Heart left ventricle (tissue), 16 donors: ENCODE results near the gene FRRS1. TPM values are rescaled to one million over a fixed set of nuclear protein-coding genes. Genes with fewer than 3 reads are reported as not detected.

Experiments
- ATAC-seq, 4 donors: fragments of 200-7000 bp; cut with Tn5 transposase; one replicate each; pipeline ENCODE4 v1.9.1; 2020 to 2022; ENCODE audit warnings: moderate library complexity in 4 of 4, mild to moderate bottlenecking in 3 of 4, moderate number of reproducible peaks in 1 of 4
- DNase-seq, 5 donors: peaks; one replicate each; pipeline ENCODE4 v3.0.0-alpha.2; 2020
- H3K27ac ChIP-seq, 12 donors: fragments of 200-600 bp; sonication (generic) in 4 of 12; one replicate each; pipeline versions ENCODE4 v1.5.0 to v1.8.0; 2016 to 2022; ENCODE audit warnings: mild to moderate bottlenecking in 2 of 12
- H3K27me3 ChIP-seq, 9 donors: fragments of 200-600 bp; sonication (generic) in 2 of 9; one replicate each; pipeline versions ENCODE4 v1.5.1 to v1.8.0; 2016 to 2022; ENCODE audit warnings: mild to moderate bottlenecking in 3 of 9
- H3K36me3 ChIP-seq, 9 donors: fragments of 200-600 bp; sonication (generic) in 2 of 9; one replicate each; pipeline versions ENCODE4 v1.5.0 to v1.8.0; 2018 to 2022; ENCODE audit warnings: mild to moderate bottlenecking in 2 of 9
- H3K4me1 ChIP-seq, 12 donors: fragments of 200-600 bp; sonication (generic) in 4 of 12; one replicate each; pipeline versions ENCODE4 v1.5.0 to v1.8.0; 2016 to 2022; ENCODE audit warnings: mild to moderate bottlenecking in 3 of 12
- H3K4me3 ChIP-seq, 12 donors: fragments of 200-600 bp; sonication (generic) in 4 of 12; one replicate each; pipeline versions ENCODE4 v1.5.0 to v1.8.0; 2017 to 2022; ENCODE audit warnings: mild to moderate bottlenecking in 9 of 12, moderate library complexity in 4 of 12
- H3K9me3 ChIP-seq, 12 donors: fragments of 200-600 bp; sonication (generic) in 4 of 12; one replicate each; pipeline versions ENCODE4 v1.5.0 to v1.8.0; 2016 to 2022; ENCODE audit warnings: mild to moderate bottlenecking in 1 of 12
- POLR2A ChIP-seq, 2 donors: fragments of 450-650 bp; IDR thresholded peaks; one replicate each; pipeline ENCODE4 v1.6.1; 2017; ENCODE audit warnings: antibody characterized with exemption in 2 of 2, mild to moderate bottlenecking in 2 of 2, moderate library complexity in 2 of 2
- WGBS, 4 donors: extraction: QIAGEN DNeasy Blood & Tissue Kit in 2 of 4; methylation state at CpG; one replicate each; pipeline versions ENCODE4 v1.1.5 to v1.1.7; 2013 to 2018; 5-methylcytosine and 5-hydroxymethylcytosine counted together
- intact Hi-C, 10 donors: fragments of 100-400 bp; cut with DNase I; formaldehyde crosslinking; loops; one replicate each; pipeline versions ENCODE4 v1.11.1 to v1.14.2; 2022
- polyA plus RNA-seq, 2 donors: library from polyadenylated mRNA; stranded (reverse); fragments of 200-250 nt; gene quantifications; one replicate each; pipeline ENCODE4 v1.2.3, GENCODE V29; 2013
- total RNA-seq, 9 donors: library from RNA; depleted of rRNA in 2 of 9; stranded (reverse); fragments of >200 nt in 2 of 9; fragmentation: NEBNext Ultra II Directional in 3 of 9; extraction: Animal tissue kit (Norgen Biotek cat#: 25700) in 3 of 9; gene quantifications; one replicate each; pipeline versions ENCODE4 v1.1.0 to v1.2.4, GENCODE V29; 2016 to 2023
- TF ChIP-seq, protein P1 (sequence below), 12 donors: fragments of 200-600 bp; sonication (generic) in 4 of 12; IDR thresholded peaks; one replicate each; pipeline versions ENCODE4 v1.5.0 to v1.8.0; 2018 to 2022; ENCODE audit warnings: antibody characterized with exemption in 12 of 12, mild to moderate bottlenecking in 5 of 12
- donor health status: ischemic (EF 13 %, LVEDD 7.1; RV severe dilation, severe dysfunction).
- donor health status: healthy with polysubstance abuse.
- donor health status: DM: no; HTN: yes; CAD: no.
- donor health status: DM: no; HTN: no; CAD: no.
- donor health status: ischemic (EF 25% LVEDD 6.9; RV normal size, moderate dysfunction).
- donor health status: ischemic (EF 25% LVEDD 5.7; RV mildly dilated, moderate dysfunction).
- donor health status: healthy.
- donor health status: DM: yes; HTN: yes; CAD: no.
- donor health status: ischemic (EF 35%, LVEDD 5.7; RV mildly dilated, moderate dysfunction).
- donor health status: nonischemic (EF 11% LVEDD 7.7; RV severe dilation, severe dysfunction).
- donor health status: DM: yes; HTN: yes; CAD: no.
- donor health status: PGD.
- donor health status: ischemic (EF 29% LVEDD 5.4; RV normal size, mild dysfunction).
- donor health status: nonischemic (EF 23%, LVEDD 6.1; RV moderate dilation, normal function).

The FRRS1 gene
- total and polyA plus RNA-seq, 11 donors = 0.50 to 9.3 (median 5.4) TPM

DNA sequence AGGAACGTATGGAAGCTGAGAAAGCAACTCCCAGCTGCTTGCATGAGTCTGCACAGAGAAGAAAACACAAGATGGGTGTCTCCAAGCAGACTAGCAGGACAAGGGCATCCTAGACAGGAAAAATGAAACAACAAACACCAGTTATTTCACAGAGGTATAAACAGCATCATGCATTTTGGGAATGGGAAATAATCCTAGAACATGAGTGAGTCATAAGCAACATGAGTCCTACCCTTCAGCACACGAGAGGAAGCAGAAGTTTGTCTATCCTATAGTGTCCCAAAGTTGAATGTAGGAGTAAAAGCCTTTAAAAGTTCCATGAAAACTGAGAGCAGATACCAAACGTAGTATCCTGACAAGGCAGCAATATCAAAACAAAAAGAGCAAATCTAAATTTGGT lies 11.3 kb upstream of the FRRS1 start:
- peaks cover 0 to 10% (median 0%) of the 10 kb centered on the region in 12 donors for H3K4me1 ChIP-seq
- H3K4me3 ChIP-seq = no peak overlapping the region
- H3K27me3 ChIP-seq = peaks cover 0 to 4% (median 0%) of the 10 kb centered on the region in 9 donors
- DNase-seq (no peak), ATAC-seq (no peak)
- intact Hi-C loops = no loop called here
- WGBS, 4 donors = 69 to 77% (median 73%) methylated on average over 3 of the region's 3 CpGs
- no peaks in the 10 kb centered on the region for H3K9me3 ChIP-seq
- TF ChIP-seq, protein P1, sequence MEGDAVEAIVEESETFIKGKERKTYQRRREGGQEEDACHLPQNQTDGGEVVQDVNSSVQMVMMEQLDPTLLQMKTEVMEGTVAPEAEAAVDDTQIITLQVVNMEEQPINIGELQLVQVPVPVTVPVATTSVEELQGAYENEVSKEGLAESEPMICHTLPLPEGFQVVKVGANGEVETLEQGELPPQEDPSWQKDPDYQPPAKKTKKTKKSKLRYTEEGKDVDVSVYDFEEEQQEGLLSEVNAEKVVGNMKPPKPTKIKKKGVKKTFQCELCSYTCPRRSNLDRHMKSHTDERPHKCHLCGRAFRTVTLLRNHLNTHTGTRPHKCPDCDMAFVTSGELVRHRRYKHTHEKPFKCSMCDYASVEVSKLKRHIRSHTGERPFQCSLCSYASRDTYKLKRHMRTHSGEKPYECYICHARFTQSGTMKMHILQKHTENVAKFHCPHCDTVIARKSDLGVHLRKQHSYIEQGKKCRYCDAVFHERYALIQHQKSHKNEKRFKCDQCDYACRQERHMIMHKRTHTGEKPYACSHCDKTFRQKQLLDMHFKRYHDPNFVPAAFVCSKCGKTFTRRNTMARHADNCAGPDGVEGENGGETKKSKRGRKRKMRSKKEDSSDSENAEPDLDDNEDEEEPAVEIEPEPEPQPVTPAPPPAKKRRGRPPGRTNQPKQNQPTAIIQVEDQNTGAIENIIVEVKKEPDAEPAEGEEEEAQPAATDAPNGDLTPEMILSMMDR (IDR thresholded peaks at IDR 0.05) = no peak
- no peak for TF ChIP-seq POLR2A (IDR thresholded peaks at IDR 0.05)
- no peak overlapping the region for H3K27ac ChIP-seq
- H3K36me3 ChIP-seq = no peaks in the 10 kb centered on the region

DNA sequence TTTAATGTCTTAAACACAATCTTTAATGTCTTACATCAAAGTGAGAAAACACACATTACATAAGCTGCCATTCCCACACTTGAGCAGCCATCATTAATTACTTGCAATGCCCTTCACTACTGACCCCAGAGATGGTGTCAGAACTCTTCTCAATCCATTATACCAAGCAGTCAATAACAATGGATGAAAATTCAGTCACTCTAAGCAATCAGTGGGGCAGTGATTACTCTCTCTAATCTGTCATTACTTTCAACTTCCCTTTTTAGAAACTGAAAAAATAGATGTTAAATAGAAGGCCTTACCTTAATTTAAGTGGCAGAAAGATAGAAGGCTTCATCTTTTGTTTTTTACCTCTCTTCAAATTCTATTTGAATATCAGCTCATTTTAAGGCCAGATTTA lies 9.7 kb upstream of the FRRS1 start:
- TF ChIP-seq, protein P1 (IDR thresholded peaks at IDR 0.05) = no peak
- no peak for TF ChIP-seq POLR2A (IDR thresholded peaks at IDR 0.05)
- no peaks in the 10 kb centered on the region for H3K9me3 ChIP-seq
- DNase-seq (no peak), ATAC-seq (no peak)
- peaks cover 0 to 11% (median 4%) of the 10 kb centered on the region in 12 donors for H3K4me1 ChIP-seq
- H3K27ac ChIP-seq = no peak overlapping the region
- no peaks in the 10 kb centered on the region for H3K36me3 ChIP-seq
- H3K4me3 ChIP-seq = no peak overlapping the region
- H3K27me3 ChIP-seq = peaks cover 0 to 4% (median 0%) of the 10 kb centered on the region in 9 donors
- intact Hi-C loops = no loop called here

DNA sequence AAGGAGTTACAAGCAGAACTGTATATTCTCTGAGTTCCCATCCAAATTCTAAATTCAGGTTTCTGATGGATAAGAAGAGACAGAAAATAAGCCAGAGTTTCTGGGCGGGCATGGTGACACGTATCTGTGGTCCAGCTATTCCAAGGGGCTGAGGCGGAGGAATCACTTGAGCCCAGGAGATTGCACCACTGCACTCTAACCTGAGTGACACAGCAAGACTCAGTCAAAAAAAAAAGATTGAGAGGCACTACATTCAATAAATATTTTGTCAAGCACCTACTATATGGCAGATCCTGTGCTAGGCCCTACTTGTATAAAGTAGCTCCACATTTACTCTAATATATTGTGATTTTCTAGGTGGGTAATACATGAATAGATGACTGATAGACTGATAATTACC lies 6.4 kb upstream of the FRRS1 start:
- Histone ChIP-seq H3K27me3 (no peaks in the 10 kb centered on the region), H3K27ac (no peak overlapping the region), H3K36me3 (no peaks in the 10 kb centered on the region), H3K4me3 (no peak overlapping the region), H3K9me3 (no peaks in the 10 kb centered on the region), H3K4me1 (peaks cover 0 to 19% (median 7%) of the 10 kb centered on the region in 12 donors)
- TF ChIP-seq, protein P1 (IDR thresholded peaks at IDR 0.05) = no peak
- no peak for TF ChIP-seq POLR2A (IDR thresholded peaks at IDR 0.05)
- no peak for ATAC-seq
- no peak for DNase-seq
- intact Hi-C loops = no loop called here
- WGBS, 4 donors = 74 to 91% (median 85%) methylated on average over 3 of the region's 3 CpGs

DNA sequence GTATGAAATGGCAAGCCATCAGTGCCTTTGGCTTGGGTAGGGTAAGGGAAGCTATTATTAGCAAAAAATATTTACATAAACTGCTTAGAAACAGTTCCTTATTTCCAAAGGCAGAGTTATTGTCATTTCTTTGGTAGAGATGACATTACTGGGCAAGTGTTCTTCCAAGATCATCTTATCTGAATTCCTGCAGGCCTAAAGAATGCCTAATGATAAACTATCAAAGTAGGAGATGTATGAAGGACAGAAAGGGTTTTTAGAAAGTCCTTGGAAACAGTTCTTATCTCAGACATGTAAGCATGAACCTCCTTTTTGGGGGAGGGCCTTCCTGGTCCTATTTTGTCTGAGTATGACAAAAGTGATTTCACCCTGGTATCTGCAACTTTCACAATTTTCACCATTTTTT lies 5.1 kb upstream of the FRRS1 start:
- no peak for ATAC-seq
- H3K27ac ChIP-seq = peak overlapping the region in 1 of 12 donors; percentile 31
- intact Hi-C loops = no loop called here
- H3K4me1 ChIP-seq = peaks cover 0 to 23% (median 8%) of the 10 kb centered on the region in 12 donors
- H3K27me3 ChIP-seq = no peaks in the 10 kb centered on the region
- DNase-seq = no peak
- no peaks in the 10 kb centered on the region for H3K36me3 ChIP-seq
- TF ChIP-seq POLR2A (IDR thresholded peaks at IDR 0.05) = no peak
- TF ChIP-seq, protein P1 (IDR thresholded peaks at IDR 0.05) = no peak
- H3K9me3 ChIP-seq = no peaks in the 10 kb centered on the region
- no peak overlapping the region for H3K4me3 ChIP-seq
